NCI-H1436 treated with DMSO at 0.1 percent for 48 hours (cell line): ENCODE data around the gene ULK1.
"Not testable (repeated sequence)": the region's sequence is repeated elsewhere in the genome, so short reads cannot be mapped to it uniquely, and the experiment has no call there.

Experiments used
- DNase-seq: peaks from one replicate; lab custom pipeline; 2025; lab: John Stamatoyannopoulos, UW

ULK1 gene

DNA sequence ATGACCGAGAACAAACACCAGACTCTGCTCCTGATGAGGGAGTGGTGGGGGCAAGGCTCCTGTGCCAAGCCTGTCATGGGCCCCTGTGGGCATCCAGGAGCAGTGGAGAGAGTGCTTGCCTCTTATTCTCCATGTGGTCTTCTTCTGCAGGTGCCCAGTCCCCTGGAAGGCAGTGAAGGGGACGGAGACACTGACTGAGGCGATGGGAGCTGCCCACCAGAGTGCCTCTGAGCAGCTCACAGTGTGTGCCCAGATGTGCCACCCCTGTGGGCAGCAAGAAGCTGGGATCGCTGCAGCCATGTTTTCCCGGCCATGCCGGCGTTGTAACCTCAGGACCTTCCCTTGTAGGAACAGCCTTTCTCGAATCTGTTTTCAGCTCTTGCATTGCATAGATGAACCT is 49.0 kb downstream of the ULK1 start:
- DNase-seq = no peak

DNA sequence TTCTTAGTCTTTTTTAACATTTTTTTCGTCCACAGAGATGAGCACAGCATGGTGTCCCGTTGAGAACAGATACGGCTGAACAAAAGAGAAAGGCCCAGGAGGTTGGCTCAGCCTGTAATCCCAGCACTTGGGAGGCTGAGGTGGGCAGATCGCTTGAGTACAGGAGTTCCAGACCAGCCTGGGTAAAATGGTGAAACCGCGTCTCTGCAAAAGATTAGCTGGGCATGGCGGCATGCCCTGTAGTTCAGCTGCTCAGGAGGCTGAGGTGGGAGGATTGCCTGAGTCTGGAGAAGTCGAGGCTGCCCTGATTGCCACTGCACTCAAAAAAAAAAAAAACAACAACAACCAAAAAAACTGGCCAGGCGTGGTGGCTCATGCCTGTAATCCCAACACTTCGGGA is 49.5 kb downstream of the ULK1 start:
- no peak for DNase-seq

DNA sequence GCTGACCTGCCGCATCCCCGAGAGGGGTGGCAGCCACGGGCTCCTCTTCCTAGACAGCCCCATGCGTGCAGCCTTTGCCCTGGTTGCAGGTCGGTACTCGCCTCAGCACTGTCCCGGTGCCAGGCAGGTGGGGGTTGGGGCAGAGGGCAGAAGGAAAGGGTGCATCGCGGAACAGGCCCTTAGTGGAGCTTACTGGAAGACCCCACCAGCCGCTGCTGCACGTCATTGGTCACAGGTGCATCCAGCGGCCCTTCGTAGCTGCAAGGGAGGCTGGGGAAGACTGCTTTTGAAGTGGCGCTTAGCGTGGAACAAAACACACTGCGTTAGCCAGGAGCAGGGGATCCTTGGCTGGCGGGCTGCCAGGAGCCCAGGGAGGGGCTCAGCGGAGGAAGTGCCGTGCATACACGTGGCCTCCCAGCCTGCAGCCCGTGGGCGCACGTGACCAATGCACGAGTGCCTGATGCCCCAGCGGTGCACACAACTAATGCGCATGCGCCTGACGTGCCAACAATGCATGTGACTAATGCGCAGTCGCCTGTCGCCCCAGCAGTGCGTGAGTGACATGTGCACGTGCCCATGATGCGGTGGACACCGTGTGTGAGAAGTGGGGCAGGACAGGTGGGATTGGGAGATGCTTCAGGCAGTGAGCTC is 50.3 kb downstream of the ULK1 start:
- DNase-seq = no peak

DNA sequence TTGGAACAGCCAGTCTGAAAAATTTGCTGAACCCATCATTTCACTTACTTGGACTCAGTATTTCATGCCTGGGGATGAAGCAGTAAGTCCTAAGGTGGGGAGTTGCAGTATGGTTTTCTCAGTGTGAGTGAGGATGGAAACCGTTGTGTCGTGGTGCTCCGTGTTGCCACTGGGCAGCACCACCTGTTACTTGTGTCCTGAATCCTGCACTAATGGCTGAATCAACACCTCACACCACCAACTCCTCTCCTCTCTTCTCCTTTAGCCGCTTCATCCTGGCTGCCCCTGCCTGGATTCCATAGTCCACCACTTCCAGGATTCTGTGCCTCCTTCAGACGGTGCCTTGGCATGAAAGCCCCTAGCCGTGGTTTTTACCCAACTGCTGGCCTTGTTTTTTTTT is 52.3 kb downstream of the ULK1 start:
- DNase-seq = no peak

DNA sequence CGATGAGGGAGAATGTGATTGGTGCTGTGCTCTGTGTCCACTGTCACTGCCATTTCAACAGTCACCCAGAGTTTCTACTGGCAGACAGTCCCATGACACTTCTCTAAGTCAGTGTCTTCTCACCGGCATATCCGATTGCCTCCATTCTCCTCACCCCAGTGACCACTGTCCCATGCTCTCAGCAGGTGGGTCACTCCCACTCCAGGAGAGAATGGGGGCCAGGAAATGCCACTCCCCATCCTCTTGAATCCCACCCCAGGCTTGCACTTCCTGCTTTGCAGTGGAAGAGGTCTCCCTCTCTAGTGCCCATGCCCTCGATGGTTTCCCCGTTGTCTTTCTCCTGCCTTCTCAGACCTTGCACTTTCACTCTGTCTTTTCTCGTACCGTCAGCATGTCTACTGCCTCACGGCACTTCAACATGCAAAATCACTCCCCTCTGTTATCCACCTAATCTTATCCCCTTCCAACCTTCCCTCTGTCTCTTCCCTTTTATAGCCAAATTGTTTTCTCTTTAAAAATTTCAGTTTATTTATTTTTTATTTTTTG is 53.1 kb downstream of the ULK1 start:
- DNase-seq = no peak

DNA sequence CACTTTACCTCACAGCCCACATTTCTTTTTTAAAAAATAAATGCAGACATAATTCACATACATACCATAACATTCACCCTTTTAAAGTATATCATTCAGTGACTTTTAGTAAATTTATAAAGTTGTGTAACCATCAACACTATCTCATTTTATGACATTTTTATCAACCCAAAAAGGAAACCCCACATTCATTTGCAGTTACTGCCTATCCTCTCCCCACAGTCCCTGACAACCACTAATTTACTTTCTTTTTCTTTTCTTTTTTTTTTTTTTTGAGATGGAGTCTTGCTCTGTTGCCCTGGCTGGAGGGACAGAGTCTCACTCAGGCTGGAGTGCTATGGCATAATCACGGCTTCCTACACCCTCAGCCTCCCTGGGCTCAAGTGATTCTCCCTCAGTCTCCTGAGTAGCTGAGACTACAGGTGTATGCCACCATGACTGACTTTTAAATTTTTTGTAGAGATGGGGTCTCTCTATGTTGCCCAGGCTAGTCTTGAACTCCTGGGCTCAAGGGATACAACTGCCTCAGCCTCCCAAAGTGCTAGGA is 53.8 kb downstream of the ULK1 start:
- no peak for DNase-seq

DNA sequence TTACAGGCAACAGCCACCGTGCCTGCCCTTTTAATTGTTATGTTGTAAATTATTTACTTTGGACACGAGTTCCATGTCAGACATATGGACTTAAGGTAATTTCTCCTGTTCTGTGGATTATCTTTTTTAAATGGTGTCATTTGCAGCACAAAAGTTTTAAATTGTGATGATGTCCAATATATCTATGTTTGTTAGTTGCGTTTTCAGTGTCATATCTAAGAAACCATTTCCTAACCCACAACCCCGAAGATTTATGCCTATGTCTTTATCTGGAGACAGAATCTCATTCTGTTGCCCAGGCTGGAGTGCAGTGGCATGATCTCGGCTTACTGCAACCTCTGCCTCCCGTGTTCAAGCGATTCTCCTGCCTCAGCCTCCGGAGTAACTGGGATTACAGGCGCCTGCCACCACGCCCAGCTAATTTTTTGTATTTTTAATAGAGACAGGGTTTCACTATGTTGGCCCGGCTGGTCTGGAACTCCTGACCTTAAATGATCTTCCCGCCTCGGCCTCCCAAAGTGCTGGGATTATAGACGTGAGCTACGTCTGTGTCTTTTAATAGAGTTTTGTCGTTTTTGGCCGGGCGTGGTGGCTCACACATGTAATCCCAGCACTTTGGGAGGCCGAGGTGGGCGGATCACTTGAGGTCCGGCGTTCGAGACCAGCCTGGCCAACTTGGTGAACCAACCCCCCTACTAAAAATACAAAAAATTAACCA is 54.5 kb downstream of the ULK1 start:
- not testable (repeated sequence) for DNase-seq

DNA sequence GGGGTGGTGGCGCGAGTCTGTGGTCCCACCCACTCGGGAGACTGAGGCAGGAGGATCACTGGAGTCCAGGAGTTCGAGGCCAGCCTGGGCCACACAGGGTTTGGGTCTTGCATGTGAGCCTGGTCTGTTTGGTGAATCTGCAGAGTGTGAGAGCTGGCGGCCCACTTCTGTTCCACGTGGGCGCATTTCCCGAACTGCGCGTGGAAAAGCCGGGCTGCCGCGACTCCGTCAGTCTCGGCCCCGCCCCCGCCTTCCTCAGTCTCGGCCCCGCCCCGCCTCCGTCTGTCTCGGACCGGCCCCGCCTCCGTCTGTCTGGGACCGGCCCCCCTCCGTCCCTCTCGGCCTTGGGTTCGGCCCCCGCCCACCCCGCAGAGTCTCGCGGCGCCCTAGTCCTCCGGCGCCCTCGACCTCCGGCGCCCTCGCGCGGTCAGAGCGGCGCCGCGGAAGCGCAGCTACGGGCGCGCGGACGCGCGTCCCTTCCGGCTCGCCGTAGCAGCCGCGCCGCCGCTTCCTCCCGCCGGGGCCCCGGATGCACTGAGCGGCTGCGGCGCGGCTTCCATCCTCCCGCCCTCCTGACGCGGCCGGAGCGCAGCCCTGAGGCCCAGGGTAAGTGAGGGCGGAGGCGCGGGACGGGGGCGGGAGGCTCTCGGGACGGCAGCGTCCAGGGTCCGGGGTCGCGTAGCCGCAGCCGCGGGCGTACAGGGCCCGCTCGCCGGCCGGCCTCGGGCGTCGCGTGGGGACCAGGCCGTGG is 55.2 kb downstream of the ULK1 start, which contains the start of gene EP400:
Gene EP400, plus strand, starts transcription at position 512 of the 751 bp plus-strand sequence. CDS start 10,678 bp downstream, outside the sequence.
- peak; percentile 15 for DNase-seq

DNA sequence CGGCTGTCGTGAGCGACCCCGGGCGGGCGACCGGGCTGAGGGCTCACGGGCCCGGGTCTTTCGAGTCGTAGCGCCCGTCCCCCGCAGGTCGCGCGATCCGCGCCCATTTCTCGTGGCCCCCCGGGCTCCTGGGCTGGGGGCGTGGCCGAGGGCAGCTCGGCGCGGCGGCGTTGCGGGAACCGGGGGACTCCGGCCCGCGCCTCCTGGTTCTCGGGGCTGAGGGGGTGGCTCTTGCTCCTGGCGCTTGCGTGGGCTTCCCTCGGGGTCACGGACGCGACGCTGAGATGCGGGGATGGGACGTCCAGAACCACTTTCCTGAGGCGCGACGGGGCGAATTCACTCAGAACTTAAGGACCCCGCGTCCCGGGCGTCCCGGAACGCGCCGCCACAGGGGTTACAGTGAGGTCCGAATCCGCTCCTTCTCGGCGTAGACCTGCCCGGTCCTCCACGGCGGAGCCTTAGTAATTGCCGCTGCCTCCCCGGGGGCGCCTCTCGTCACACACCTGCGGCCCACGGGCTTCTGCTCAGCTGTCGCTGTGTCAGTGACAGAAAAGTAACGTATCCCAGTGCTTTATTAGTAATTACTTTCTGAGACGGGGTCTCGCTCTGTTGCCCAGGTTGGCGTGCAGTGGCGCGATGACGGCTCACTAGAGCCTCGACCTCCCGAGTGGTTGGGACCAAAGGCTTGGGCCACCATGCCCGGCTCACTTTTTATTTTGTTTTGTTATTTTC is 55.9 kb downstream of the ULK1 start:
- no peak for DNase-seq

DNA sequence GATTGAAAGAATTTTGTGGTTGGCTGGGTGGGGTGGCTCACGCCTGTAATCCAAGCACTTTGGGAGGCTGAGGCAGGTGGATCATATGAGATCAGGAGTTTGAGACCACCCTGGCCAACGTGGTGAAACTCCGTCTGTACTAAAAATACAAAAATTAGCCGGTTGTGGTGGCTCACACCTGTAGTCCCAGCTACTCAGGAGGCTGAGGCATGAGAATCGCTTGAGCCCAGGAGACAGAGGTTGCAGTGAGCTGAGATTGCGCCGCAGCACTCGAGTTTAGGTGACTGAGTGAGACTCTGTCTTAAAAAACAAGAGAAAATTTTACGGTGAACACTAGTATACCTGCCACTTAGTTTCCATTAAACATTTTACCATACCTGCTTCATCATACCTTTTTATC is 59.4 kb downstream of the ULK1 start:
- DNase-seq = not testable (repeated sequence)

DNA sequence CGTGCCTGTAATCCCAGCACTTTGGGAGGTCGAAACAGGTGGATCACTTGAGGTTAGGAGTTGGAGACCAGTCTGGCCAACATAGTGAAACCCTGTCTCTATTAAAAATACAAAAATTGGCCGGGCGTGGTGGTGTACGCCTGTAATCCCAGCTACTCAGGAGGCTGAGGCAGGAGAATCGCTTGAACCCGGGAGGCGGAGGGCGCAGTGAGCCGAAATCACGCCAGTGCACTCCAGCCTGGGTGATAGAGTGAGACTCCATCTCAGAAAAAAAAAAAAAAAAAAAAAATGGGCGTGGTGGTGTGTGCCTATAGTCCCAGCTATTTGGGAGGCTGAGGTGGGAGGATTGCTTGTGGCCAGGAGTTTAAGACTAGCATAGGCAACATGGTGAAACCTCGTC is 60.0 kb downstream of the ULK1 start:
- not testable (repeated sequence) for DNase-seq

DNA sequence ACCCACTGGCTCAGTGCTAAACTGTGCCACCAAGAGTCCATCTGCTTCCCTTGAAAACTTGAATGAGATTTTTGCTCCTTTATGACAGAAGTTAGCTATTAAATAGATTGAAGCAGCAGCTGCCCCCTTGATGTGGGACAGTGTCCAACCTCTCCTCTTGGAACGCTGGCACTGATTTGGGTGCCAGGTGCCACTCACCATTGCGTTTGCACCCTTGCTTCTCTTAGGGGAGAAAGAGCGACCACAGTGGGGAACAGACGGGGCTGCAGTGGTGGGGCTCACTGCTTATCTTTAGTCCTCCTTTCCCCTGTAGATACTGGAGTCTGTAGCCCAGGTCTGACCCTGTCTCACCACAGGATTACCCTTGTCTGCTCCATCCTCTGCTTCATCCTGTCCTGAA is 64.7 kb downstream of the ULK1 start:
- DNase-seq = no peak

DNA sequence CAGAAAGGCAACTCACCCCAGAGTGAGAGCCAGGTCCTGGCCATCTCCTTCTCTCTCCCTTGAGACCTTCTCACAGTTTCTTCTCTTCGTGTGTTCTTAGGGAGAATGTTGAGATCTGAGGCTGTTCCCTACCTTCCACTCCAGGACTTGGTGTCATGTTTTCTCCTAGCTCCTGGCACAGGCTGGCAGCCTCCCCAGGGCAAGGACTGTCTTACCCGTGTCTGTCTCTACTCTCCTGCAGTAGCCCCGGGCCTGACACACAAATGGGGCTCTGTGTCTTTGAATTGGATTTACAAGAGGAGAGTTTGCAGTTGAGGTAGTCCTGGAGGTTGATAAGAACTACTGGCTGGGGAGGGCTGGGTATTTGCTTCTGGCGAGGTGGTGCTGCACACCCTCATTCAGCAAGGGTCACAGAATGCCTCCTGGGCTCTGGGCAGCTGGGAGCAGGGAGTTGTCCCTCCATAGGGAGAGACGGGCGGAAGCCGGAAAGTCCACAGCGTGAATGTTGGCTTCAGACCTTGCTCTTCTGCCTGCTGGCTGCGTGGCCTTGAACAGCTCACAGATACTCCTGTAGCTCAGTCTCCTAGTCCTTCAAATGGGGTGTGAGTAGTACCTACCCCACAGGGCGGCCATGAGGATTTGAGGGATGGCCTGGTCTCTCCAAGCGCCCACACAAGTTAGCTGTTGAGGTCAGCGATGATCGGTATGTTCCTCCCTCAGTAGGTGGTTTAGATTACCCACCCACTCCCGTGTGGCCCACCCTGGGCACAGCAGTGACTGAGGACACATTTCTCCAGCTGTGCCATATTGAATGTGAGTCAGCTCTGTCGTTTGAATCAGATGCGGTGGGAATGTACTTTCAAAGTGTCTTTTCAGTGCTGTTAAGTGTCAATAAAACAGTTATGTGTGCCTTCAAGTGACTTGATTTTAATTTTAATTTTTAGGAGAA is 65.5 kb downstream of the ULK1 start:
- DNase-seq = no peak

DNA sequence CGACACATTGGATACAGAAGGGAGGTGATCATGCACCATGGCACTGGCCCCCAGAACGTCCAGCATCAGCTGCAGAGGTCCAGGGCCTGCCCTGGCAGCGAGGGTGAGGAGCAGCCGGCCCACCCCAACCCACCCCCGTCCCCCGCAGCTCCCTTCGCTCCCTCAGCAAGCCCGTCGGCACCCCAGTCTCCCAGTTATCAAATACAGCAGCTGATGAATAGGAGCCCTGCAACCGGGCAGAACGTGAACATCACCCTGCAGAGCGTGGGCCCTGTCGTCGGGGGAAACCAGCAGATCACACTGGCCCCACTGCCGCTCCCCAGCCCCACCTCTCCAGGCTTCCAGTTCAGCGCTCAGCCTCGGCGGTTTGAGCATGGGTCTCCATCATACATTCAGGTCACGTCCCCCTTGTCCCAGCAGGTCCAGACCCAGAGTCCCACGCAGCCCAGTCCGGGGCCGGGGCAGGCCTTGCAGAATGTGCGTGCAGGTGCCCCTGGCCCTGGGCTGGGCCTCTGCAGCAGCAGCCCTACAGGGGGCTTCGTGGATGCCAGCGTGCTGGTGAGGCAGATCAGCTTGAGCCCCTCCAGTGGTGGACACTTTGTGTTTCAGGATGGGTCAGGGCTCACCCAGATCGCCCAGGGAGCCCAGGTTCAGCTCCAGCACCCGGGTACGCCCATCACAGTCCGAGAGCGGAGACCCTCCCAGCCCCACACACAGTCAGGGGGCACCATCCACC is 66.3 kb downstream of the ULK1 start:
- not testable (repeated sequence) for DNase-seq

DNA sequence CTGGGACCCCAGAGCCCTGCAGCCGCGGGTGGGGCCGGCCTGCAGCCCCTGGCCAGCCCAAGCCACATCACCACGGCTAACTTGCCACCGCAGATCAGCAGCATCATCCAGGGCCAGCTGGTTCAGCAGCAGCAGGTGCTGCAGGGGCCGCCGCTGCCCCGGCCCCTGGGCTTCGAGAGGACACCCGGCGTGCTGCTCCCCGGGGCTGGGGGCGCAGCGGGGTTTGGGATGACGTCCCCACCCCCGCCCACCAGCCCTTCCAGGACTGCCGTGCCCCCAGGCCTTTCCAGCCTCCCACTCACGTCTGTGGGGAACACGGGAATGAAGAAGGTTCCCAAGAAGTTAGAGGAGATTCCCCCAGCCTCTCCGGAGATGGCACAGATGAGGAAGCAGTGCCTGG is 66.9 kb downstream of the ULK1 start:
- not testable (repeated sequence) for DNase-seq

DNA sequence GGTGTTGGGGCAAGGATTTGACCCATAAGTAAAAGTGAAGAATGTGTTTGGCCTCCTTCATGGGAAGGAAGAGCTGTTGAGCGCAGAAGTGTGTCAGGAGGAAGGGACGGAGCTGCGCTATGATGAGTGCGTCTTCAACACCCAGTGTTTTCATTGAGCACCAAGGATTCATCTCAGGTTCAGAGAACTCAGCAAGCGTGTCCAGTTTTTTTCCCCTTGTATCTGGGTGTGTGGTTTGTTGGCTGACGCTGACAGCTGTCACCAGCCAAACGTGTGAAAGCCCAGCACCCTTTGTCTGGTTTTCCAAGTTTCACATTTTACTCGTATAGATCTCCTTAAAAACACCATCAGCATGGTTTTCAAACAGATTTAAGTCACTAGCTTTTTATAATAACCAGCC is 67.6 kb downstream of the ULK1 start:
- DNase-seq = no peak

DNA sequence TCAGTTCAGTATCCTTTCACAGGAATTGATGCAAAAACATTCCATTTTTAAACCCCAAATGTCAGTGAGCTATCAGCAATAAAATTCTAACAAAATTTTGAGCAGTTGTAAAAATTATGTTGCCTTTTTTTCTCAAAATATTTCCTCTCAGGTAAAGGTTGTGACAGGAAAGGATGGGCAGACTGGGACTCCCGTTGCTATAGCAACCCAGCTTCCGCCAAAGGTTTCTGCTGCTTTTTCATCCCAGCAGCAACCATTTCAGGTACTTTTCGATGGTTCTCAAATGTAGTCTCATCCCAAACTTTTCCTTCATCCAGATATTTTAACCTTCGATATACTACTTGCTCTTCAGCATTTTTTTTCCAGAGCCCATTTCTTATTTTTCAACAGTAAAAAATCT is 69.0 kb downstream of the ULK1 start:
- DNase-seq = no peak

DNA sequence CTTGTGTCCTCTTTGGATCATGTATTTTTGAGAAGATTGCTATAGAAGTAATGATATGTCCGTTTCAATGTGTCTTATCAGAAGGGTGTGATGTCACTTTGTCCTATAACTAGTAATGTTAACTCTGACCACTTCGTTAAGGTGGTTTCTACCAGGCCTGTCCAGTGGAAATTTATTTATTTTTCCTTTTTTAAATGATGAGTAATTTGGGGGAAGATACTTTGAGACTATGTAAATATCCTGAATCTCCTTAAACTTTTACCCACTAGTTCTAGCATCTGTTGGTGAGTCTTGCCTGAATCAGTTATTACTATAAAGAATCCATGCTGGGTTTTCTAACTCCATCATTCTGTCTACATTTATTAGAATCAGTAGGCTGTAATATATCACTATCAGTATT is 70.7 kb downstream of the ULK1 start:
- DNase-seq = no peak

DNA sequence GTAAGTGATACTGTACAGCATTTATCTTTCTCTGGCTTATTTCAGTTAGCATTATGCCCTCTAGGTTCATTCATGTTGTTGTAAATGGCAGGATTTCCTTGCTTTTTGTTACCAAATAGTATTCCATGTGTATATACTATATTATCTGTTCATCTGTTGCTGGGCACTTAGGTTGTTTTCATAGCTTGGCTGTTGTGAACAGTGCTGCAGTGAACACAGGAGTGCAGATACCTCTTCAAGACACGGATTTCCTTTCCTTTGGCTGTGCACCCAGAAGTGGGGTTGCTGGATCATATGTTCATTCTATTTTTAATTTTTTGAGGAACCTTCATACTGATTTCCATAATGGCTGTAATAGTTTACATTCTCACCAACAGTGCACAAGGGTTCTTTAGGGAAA is 76.8 kb downstream of the ULK1 start:
- DNase-seq = no peak
